Gastrocnemius medialis (tissue), 4 donors: ENCODE measurements around the gene TEKT1. TPM values are rescaled to one million over a fixed set of nuclear protein-coding genes. Genes with fewer than 3 reads are reported as not detected.

Experiments used
- ATAC-seq, 2 donors: fragments of 150-250 bp; one replicate each; pipeline ENCODE4 v1.9.1; 2016
- DNase-seq, 2 donors: peaks; one replicate each; pipeline ENCODE4 v3.0.0-alpha.2; 2019
- H3K27ac ChIP-seq, 4 donors: fragments of 200-600 bp; sonication (generic); 1 replicate in 1 of 4; 2 replicates in 3 of 4; pipeline ENCODE4 v1.5.1; 2016 to 2018; ENCODE audit warnings: mild to moderate bottlenecking in 2 of 4, moderate library complexity in 1 of 4
- H3K27me3 ChIP-seq, 3 donors: fragments of 200-600 bp; sonication (generic) in 2 of 3; 1 replicate in 1 of 3; 2 replicates in 2 of 3; pipeline versions ENCODE4 v1.5.1 to v1.6.0; 2016 to 2019; ENCODE audit warnings: mild to moderate bottlenecking in 1 of 3, moderate library complexity in 1 of 3
- H3K36me3 ChIP-seq, 2 donors: fragments of 200-600 bp; sonication (generic) in 1 of 2; one replicate each; pipeline ENCODE4 v1.5.1; 2017 to 2018
- H3K4me1 ChIP-seq, 2 donors: fragments of 200-600 bp; sonication (generic) in 1 of 2; one replicate each; pipeline ENCODE4 v1.5.1; 2016 to 2017; ENCODE audit warnings: mild to moderate bottlenecking in 2 of 2
- H3K4me3 ChIP-seq, 4 donors: fragments of 200-600 bp; sonication (generic) in 3 of 4; 1 replicate in 1 of 4; 2 replicates in 3 of 4; pipeline ENCODE4 v1.5.1; 2016 to 2019; ENCODE audit warnings: mild to moderate bottlenecking in 2 of 4
- H3K9me3 ChIP-seq, 3 donors: fragments of 200-600 bp; sonication (generic) in 2 of 3; 1 replicate in 1 of 3; 2 replicates in 2 of 3; pipeline ENCODE4 v1.5.1; 2016 to 2019
- CTCF ChIP-seq, 5 experiments: fragments of 450-650 bp in 3 of 5; fragments of 200-600 bp in 2 of 5; sonication (generic) in 2 of 5; IDR thresholded peaks in 4 of 5; conservative IDR thresholded peaks in 1 of 5; 1 replicate in 4 of 5; 2 replicates in 1 of 5; pipeline ENCODE4 v1.5.1; 2016 to 2019; ENCODE audit warnings: antibody characterized with exemption in 5 of 5, mild to moderate bottlenecking in 3 of 5, moderate library complexity in 3 of 5
- POLR2A ChIP-seq, 2 donors: fragments of 450-650 bp; IDR thresholded peaks; one replicate each; pipeline ENCODE4 v1.6.1; 2017; ENCODE audit warnings: antibody characterized with exemption in 2 of 2, mild to moderate bottlenecking in 2 of 2, moderate library complexity in 2 of 2
- in situ Hi-C, 4 donors: fragments of 200-750 bp; cut with MboI; loops; one replicate each; pipeline versions ENCODE4 v1.15.0 to v1.8.0; 2017; ENCODE audit warnings: low sequenced_read_pairs in 4 of 4
- intact Hi-C: fragments of 100-400 bp; cut with DNase I; formaldehyde crosslinking; loops from one replicate; pipeline ENCODE4 v1.15.1; 2023; ENCODE audit warnings: low total_unique reads
- total RNA-seq, 4 donors: library from RNA; depleted of rRNA; stranded (reverse); fragments of >200 nt; gene quantifications; one replicate each; pipeline versions ENCODE4 v1.1.0 to v1.2.3, GENCODE V29; 2016

The TEKT1 gene
- total RNA-seq, 4 donors from 2014 or later: not detected

- Histone ChIP-seq H3K27me3 (peaks cover 6 to 17% (median 14%) of the 10 kb centered on the region in 3 donors), H3K36me3 (no peaks in the 10 kb centered on the region)
- in situ Hi-C loops: no loop called here
These were observed 37.1 kb upstream of the TEKT1 start for GRCh38 chr17:6868582-6868981.

GRCh38 chr17:6867849-6868248 lies 36.3 kb upstream of the TEKT1 start:
- peaks cover 6 to 17% (median 14%) of the 10 kb centered on the region in 3 donors for H3K27me3 ChIP-seq

More at GRCh38 chr17:6868582-6868981, 37.1 kb upstream of the TEKT1 start:
- ATAC-seq: no peak
- H3K4me3 ChIP-seq: no peak overlapping the region
- DNase-seq: no peak
- intact Hi-C loops: no loop called here
- H3K4me1 ChIP-seq: no peaks in the 10 kb centered on the region
- TF ChIP-seq POLR2A (IDR thresholded peaks at IDR 0.05): no peak
- no peak for TF ChIP-seq CTCF (IDR thresholded peaks at IDR 0.05 in 4 of 5, conservative IDR thresholded peaks at IDR 0.05 in 1 of 5)
- H3K9me3 ChIP-seq: no peaks in the 10 kb centered on the region
- H3K27ac ChIP-seq: no peak overlapping the region

GRCh38 chr17:6862825-6863224 lies 31.3 kb upstream of the TEKT1 start:
- Histone ChIP-seq H3K27ac (no peak overlapping the region), H3K4me3 (no peak overlapping the region), H3K9me3 (no peaks in the 10 kb centered on the region), H3K4me1 (no peaks in the 10 kb centered on the region), H3K27me3 (peaks cover 7 to 16% (median 12%) of the 10 kb centered on the region in 3 donors), H3K36me3 (no peaks in the 10 kb centered on the region)
- DNase-seq (no peak), ATAC-seq (no peak)
- in situ Hi-C loops (no loop called here), intact Hi-C loops (no loop called here)
- TF ChIP-seq POLR2A (IDR thresholded peaks at IDR 0.05): no peak
- TF ChIP-seq CTCF (IDR thresholded peaks at IDR 0.05 in 4 of 5, conservative IDR thresholded peaks at IDR 0.05 in 1 of 5): no peak

More at GRCh38 chr17:6867849-6868248, 36.3 kb upstream of the TEKT1 start:
- TF ChIP-seq POLR2A (IDR thresholded peaks at IDR 0.05) (no peak), CTCF (IDR thresholded peaks at IDR 0.05 in 4 of 5, conservative IDR thresholded peaks at IDR 0.05 in 1 of 5) (no peak)
- intact Hi-C loops (no loop called here), in situ Hi-C loops (no loop called here)
- H3K4me1 ChIP-seq: no peaks in the 10 kb centered on the region
- no peaks in the 10 kb centered on the region for H3K9me3 ChIP-seq
- DNase-seq (no peak), ATAC-seq (no peak)
- no peak overlapping the region for H3K4me3 ChIP-seq
- H3K27ac ChIP-seq: no peak overlapping the region
- no peaks in the 10 kb centered on the region for H3K36me3 ChIP-seq

GRCh38 chr17:6862122-6862521 lies 30.6 kb upstream of the TEKT1 start:
- ATAC-seq (no peak), DNase-seq (no peak)
- Histone ChIP-seq H3K4me1 (no peaks in the 10 kb centered on the region), H3K9me3 (no peaks in the 10 kb centered on the region), H3K4me3 (no peak overlapping the region), H3K27me3 (peaks cover 2 to 14% (median 11%) of the 10 kb centered on the region in 3 donors), H3K27ac (no peak overlapping the region), H3K36me3 (no peaks in the 10 kb centered on the region)
- in situ Hi-C loops (no loop called here), intact Hi-C loops (no loop called here)
- TF ChIP-seq CTCF (IDR thresholded peaks at IDR 0.05 in 4 of 5, conservative IDR thresholded peaks at IDR 0.05 in 1 of 5) (no peak), POLR2A (IDR thresholded peaks at IDR 0.05) (no peak)

GRCh38 chr17:6857904-6858303 lies 26.4 kb upstream of the TEKT1 start:
- no peaks in the 10 kb centered on the region for H3K36me3 ChIP-seq
- intact Hi-C loops (no loop called here), in situ Hi-C loops (no loop called here)
- no peaks in the 10 kb centered on the region for H3K4me1 ChIP-seq
- H3K4me3 ChIP-seq: no peak overlapping the region
- ATAC-seq (no peak), DNase-seq (no peak)
- H3K9me3 ChIP-seq: no peaks in the 10 kb centered on the region
- TF ChIP-seq POLR2A (IDR thresholded peaks at IDR 0.05) (no peak), CTCF (IDR thresholded peaks at IDR 0.05 in 4 of 5, conservative IDR thresholded peaks at IDR 0.05 in 1 of 5) (no peak)
- H3K27ac ChIP-seq: no peak overlapping the region
- H3K27me3 ChIP-seq: peaks cover 8 to 30% (median 11%) of the 10 kb centered on the region in 3 donors
